ENCODE measurements around the gene OLFML2A. TPM values are rescaled to one million over a fixed set of nuclear protein-coding genes. Genes with fewer than 3 reads are reported as not detected.

Gene OLFML2A
- total RNA-seq, 1 donor from 2014 or later: 1.6 TPM

Other genes starting within 250 kb of the OLFML2A start
- 1.6 TPM for gene NR6A1, start 5.8 kb upstream of the OLFML2A start, total RNA-seq
- not detected for gene WDR38, start 76.3 kb downstream of the OLFML2A start, total RNA-seq
- gene RPL35, start 84.8 kb downstream of the OLFML2A start, total RNA-seq: 884 TPM
- gene ARPC5L, start 85.0 kb downstream of the OLFML2A start, total RNA-seq: 10.6 TPM
- gene GOLGA1, start 163.9 kb downstream of the OLFML2A start, total RNA-seq: 14.3 TPM